Memory B cell (primary cell): ENCODE results near the gene EXOC4.
A peak's percentile ranks its signal among the peaks of the same experiment; 100 is the strongest.

ENCODE experiments used
- ATAC-seq: fragments of 150-1000 bp; cut with Tn5 transposase; 2 replicates; pipeline ENCODE4 v1.10.0; 2021; ENCODE audit warnings: low read depth, mild to moderate bottlenecking, moderate library complexity
- DNase-seq, 2 donors: peaks; one replicate each; pipeline ENCODE4 v3.0.0; 2022; ENCODE audit warnings: low spot score in 2 of 2
- H3K27ac Mint-ChIP-seq: one replicate; pipeline ENCODE4 v1.8.0; 2022; ENCODE audit warnings: mild to moderate bottlenecking, moderate library complexity, mixed read lengths
- H3K27me3 Mint-ChIP-seq: one replicate; pipeline ENCODE4 v1.8.0; 2022; ENCODE audit warnings: mixed read lengths
- H3K36me3 Mint-ChIP-seq: one replicate; pipeline ENCODE4 v1.8.0; 2022; ENCODE audit warnings: mild to moderate bottlenecking, mixed read lengths
- H3K4me1 Mint-ChIP-seq: one replicate; pipeline ENCODE4 v1.8.0; 2022; ENCODE audit warnings: mixed read lengths
- H3K4me3 Mint-ChIP-seq: one replicate; pipeline ENCODE4 v1.8.0; 2022; ENCODE audit warnings: mild to moderate bottlenecking, moderate library complexity, mixed read lengths
- H3K9me3 Mint-ChIP-seq: one replicate; pipeline ENCODE4 v1.8.0; 2022; ENCODE audit warnings: mixed read lengths

Gene EXOC4

GRCh38 chr7:133950855-133951254, 698.0 kb downstream of the EXOC4 start:
- H3K27me3 Mint-ChIP-seq, result no peaks in the 10 kb centered on the region
- DNase-seq, result no peak
- peaks cover 37% of the 10 kb centered on the region for H3K36me3 Mint-ChIP-seq
- H3K4me3 Mint-ChIP-seq, result no peak overlapping the region
- no peaks in the 10 kb centered on the region for H3K4me1 Mint-ChIP-seq
- peaks cover 4% of the 10 kb centered on the region for H3K9me3 Mint-ChIP-seq
- ATAC-seq, result no peak
- no peak overlapping the region for H3K27ac Mint-ChIP-seq

- no peak for ATAC-seq
- no peak for DNase-seq
- Mint-ChIP-seq H3K27me3 (no peaks in the 10 kb centered on the region), H3K27ac (no peak overlapping the region), H3K4me1 (no peaks in the 10 kb centered on the region), H3K9me3 (peaks cover 4% of the 10 kb centered on the region), H3K4me3 (no peak overlapping the region), H3K36me3 (peaks cover 21% of the 10 kb centered on the region)
Observed at GRCh38 chr7:133955208-133955607, 702.3 kb downstream of the EXOC4 start.

GRCh38 chr7:133957845-133958244, 705.0 kb downstream of the EXOC4 start:
- H3K27me3 Mint-ChIP-seq, result no peaks in the 10 kb centered on the region
- H3K36me3 Mint-ChIP-seq, result peaks cover 18% of the 10 kb centered on the region
- H3K4me3 Mint-ChIP-seq, result no peak overlapping the region
- H3K27ac Mint-ChIP-seq, result no peak overlapping the region
- peaks cover under 1% of the 10 kb centered on the region for H3K9me3 Mint-ChIP-seq
- DNase-seq (no peak), ATAC-seq (no peak)
- H3K4me1 Mint-ChIP-seq, result no peaks in the 10 kb centered on the region

- peaks cover 3% of the 10 kb centered on the region for H3K9me3 Mint-ChIP-seq
- ATAC-seq (no peak), DNase-seq (no peak)
- no peaks in the 10 kb centered on the region for H3K4me1 Mint-ChIP-seq
- peaks cover 25% of the 10 kb centered on the region for H3K36me3 Mint-ChIP-seq
- H3K4me3 Mint-ChIP-seq, result no peak overlapping the region
- no peak overlapping the region for H3K27ac Mint-ChIP-seq
- H3K27me3 Mint-ChIP-seq, result no peaks in the 10 kb centered on the region
Observed at GRCh38 chr7:133958822-133959221, 705.9 kb downstream of the EXOC4 start.

- Mint-ChIP-seq H3K4me3 (no peak overlapping the region), H3K36me3 (peaks cover 25% of the 10 kb centered on the region), H3K4me1 (no peaks in the 10 kb centered on the region), H3K27ac (no peak overlapping the region), H3K9me3 (peaks cover 6% of the 10 kb centered on the region), H3K27me3 (no peaks in the 10 kb centered on the region)
- DNase-seq (no peak), ATAC-seq (no peak)
Observed at GRCh38 chr7:133959505-133959904, 706.6 kb downstream of the EXOC4 start.

- H3K36me3 Mint-ChIP-seq, result peaks cover 41% of the 10 kb centered on the region
- no peak overlapping the region for H3K4me3 Mint-ChIP-seq
- H3K27ac Mint-ChIP-seq, result no peak overlapping the region
- H3K9me3 Mint-ChIP-seq, result peaks cover 9% of the 10 kb centered on the region
- DNase-seq (no peak), ATAC-seq (no peak)
- H3K27me3 Mint-ChIP-seq, result no peaks in the 10 kb centered on the region
- no peaks in the 10 kb centered on the region for H3K4me1 Mint-ChIP-seq
Observed at GRCh38 chr7:133961724-133962123, 708.8 kb downstream of the EXOC4 start.

GRCh38 chr7:133962646-133963045, 709.8 kb downstream of the EXOC4 start:
- no peak for ATAC-seq
- DNase-seq, result no peak
- H3K9me3 Mint-ChIP-seq, result peaks cover 15% of the 10 kb centered on the region
- no peaks in the 10 kb centered on the region for H3K4me1 Mint-ChIP-seq
- no peak overlapping the region for H3K4me3 Mint-ChIP-seq
- no peaks in the 10 kb centered on the region for H3K27me3 Mint-ChIP-seq
- peaks cover 49% of the 10 kb centered on the region for H3K36me3 Mint-ChIP-seq
- no peak overlapping the region for H3K27ac Mint-ChIP-seq

GRCh38 chr7:133963629-133964028, 710.8 kb downstream of the EXOC4 start:
- H3K27me3 Mint-ChIP-seq, result no peaks in the 10 kb centered on the region
- no peaks in the 10 kb centered on the region for H3K4me1 Mint-ChIP-seq
- peaks cover 54% of the 10 kb centered on the region for H3K36me3 Mint-ChIP-seq
- no peak for DNase-seq
- peaks cover 18% of the 10 kb centered on the region for H3K9me3 Mint-ChIP-seq
- ATAC-seq, result no peak
- no peak overlapping the region for H3K4me3 Mint-ChIP-seq
- no peak overlapping the region for H3K27ac Mint-ChIP-seq

- H3K27ac Mint-ChIP-seq, result no peak overlapping the region
- H3K4me1 Mint-ChIP-seq, result no peaks in the 10 kb centered on the region
- ATAC-seq (no peak), DNase-seq (no peak)
- no peaks in the 10 kb centered on the region for H3K27me3 Mint-ChIP-seq
- H3K4me3 Mint-ChIP-seq, result no peak overlapping the region
- H3K36me3 Mint-ChIP-seq, result peaks cover 33% of the 10 kb centered on the region
- H3K9me3 Mint-ChIP-seq, result peaks cover 10% of the 10 kb centered on the region
Observed at GRCh38 chr7:133971625-133972024, 718.7 kb downstream of the EXOC4 start.

GRCh38 chr7:133973710-133974109, 720.8 kb downstream of the EXOC4 start:
- Mint-ChIP-seq H3K9me3 (peaks cover 2% of the 10 kb centered on the region), H3K4me3 (no peak overlapping the region), H3K27ac (no peak overlapping the region), H3K27me3 (no peaks in the 10 kb centered on the region), H3K4me1 (no peaks in the 10 kb centered on the region), H3K36me3 (peaks cover 24% of the 10 kb centered on the region)
- DNase-seq (no peak), ATAC-seq (no peak)

- H3K4me1 Mint-ChIP-seq, result no peaks in the 10 kb centered on the region
- no peaks in the 10 kb centered on the region for H3K27me3 Mint-ChIP-seq
- H3K36me3 Mint-ChIP-seq, result peaks cover 20% of the 10 kb centered on the region
- ATAC-seq (no peak), DNase-seq (no peak)
- H3K9me3 Mint-ChIP-seq, result no peaks in the 10 kb centered on the region
- H3K4me3 Mint-ChIP-seq, result no peak overlapping the region
- H3K27ac Mint-ChIP-seq, result no peak overlapping the region
Observed at GRCh38 chr7:133975130-133975529, 722.3 kb downstream of the EXOC4 start.

GRCh38 chr7:133976140-133976539, 723.3 kb downstream of the EXOC4 start:
- Mint-ChIP-seq H3K36me3 (peaks cover 20% of the 10 kb centered on the region), H3K9me3 (no peaks in the 10 kb centered on the region), H3K4me3 (no peak overlapping the region), H3K27ac (no peak overlapping the region), H3K4me1 (no peaks in the 10 kb centered on the region), H3K27me3 (no peaks in the 10 kb centered on the region)
- no peak for ATAC-seq
- no peak for DNase-seq

GRCh38 chr7:133977409-133978274, 724.8 kb downstream of the EXOC4 start:
- no peak for DNase-seq
- no peak for ATAC-seq
- H3K4me1 Mint-ChIP-seq, result peaks cover 2% of the 10 kb centered on the region
- no peak overlapping the region for H3K4me3 Mint-ChIP-seq
- peaks cover 23% of the 10 kb centered on the region for H3K36me3 Mint-ChIP-seq
- H3K9me3 Mint-ChIP-seq, result peaks cover 2% of the 10 kb centered on the region
- H3K27me3 Mint-ChIP-seq, result no peaks in the 10 kb centered on the region
- H3K27ac Mint-ChIP-seq, result no peak overlapping the region

- no peaks in the 10 kb centered on the region for H3K27me3 Mint-ChIP-seq
- peaks cover 2% of the 10 kb centered on the region for H3K4me1 Mint-ChIP-seq
- peaks cover 2% of the 10 kb centered on the region for H3K9me3 Mint-ChIP-seq
- DNase-seq (no peak), ATAC-seq (no peak)
- H3K27ac Mint-ChIP-seq, result peak overlapping the region; percentile 36
- no peak overlapping the region for H3K4me3 Mint-ChIP-seq
- H3K36me3 Mint-ChIP-seq, result peaks cover 21% of the 10 kb centered on the region
Observed at GRCh38 chr7:133978502-133979295, 725.8 kb downstream of the EXOC4 start.
